Measurements from ENCODE around the gene PRRG1. TPM values are rescaled to one million over a fixed set of nuclear protein-coding genes. Genes with fewer than 3 reads are reported as not detected.
"Not testable (repeated sequence)": the region's sequence is repeated elsewhere in the genome, so short reads cannot be mapped to it uniquely, and the experiment has no call there.

Gene PRRG1
- total and polyA plus RNA-seq, 9 donors = 3.3 to 11.1 (median 8.3) TPM

DNA sequence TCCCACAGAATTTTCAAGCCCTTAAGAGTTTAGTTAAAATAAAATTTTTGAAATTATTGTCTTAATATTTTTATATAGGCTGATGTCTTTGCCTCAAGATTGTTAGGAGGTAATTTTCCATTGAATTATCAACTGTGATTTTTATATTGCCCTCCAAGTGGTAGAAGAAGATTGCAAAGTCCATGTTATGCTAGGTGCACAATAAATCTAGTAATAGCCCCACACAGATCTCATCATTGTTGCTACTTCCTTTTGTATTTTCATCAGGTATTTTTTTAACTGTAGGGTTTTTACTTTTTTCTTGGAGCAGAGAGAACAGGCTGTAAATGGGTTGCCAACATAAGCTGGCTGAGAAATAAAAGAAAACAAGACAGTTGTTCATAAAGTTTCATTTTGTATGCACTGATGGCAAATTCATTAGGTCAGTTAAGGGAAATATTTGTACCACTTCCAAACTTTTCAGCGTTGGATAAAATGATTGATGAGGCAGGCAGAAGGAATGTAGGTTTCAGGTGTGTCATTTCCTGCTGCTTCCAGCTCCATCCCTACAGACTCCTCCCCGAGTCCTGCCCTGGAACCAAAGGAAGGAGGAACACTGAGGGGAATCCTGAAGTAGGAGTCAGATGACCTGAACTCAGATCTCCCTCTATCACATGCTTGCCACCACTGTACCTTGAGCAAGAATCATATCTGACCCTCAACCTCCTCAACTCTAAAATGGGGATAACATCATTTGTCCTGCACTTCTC is 105.5 kb downstream of the PRRG1 start:
- WGBS, 3 donors = 31 to 33% (median 32%) methylated on average over 2 of the region's 2 CpGs
- Histone ChIP-seq H3K9me3 (no peaks in the 10 kb centered on the region), H3K4me1 (ENCODE audit: insufficient read depth) (no peaks in the 10 kb centered on the region), H3K36me3 (no peaks in the 10 kb centered on the region), H3K27ac (no peak overlapping the region), H3K4me3 (no peak overlapping the region), H3K27me3 (no peaks in the 10 kb centered on the region)
- no peak for DNase-seq
- TF ChIP-seq EP300 (IDR thresholded peaks at IDR 0.05) (no peak), POLR2A (IDR thresholded peaks at IDR 0.05) (no peak)
- TF ChIP-seq, protein P1, sequence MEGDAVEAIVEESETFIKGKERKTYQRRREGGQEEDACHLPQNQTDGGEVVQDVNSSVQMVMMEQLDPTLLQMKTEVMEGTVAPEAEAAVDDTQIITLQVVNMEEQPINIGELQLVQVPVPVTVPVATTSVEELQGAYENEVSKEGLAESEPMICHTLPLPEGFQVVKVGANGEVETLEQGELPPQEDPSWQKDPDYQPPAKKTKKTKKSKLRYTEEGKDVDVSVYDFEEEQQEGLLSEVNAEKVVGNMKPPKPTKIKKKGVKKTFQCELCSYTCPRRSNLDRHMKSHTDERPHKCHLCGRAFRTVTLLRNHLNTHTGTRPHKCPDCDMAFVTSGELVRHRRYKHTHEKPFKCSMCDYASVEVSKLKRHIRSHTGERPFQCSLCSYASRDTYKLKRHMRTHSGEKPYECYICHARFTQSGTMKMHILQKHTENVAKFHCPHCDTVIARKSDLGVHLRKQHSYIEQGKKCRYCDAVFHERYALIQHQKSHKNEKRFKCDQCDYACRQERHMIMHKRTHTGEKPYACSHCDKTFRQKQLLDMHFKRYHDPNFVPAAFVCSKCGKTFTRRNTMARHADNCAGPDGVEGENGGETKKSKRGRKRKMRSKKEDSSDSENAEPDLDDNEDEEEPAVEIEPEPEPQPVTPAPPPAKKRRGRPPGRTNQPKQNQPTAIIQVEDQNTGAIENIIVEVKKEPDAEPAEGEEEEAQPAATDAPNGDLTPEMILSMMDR (IDR thresholded peaks at IDR 0.05) = no peak
- intact Hi-C loops (cut with DNase I) = no loop called here

DNA sequence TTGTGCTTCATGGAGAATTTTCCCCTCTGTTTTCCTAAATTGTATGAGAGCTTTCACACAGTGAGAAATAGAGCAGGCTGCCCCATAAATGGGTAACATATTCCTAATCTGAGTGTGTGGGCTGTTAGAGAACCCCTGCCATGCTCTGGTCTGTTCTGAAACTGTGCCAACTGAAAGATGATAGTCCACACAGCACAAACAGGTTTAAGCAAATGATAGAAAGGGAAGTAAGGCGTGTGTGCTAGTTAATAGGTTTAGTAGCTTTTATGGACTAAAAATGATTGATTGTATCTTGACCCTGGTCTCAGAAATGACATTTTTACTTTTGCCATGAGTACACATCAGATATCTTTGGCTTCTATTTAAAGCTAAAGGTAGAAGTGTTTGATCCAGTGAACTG is 106.2 kb downstream of the PRRG1 start:
- TF ChIP-seq EP300 (IDR thresholded peaks at IDR 0.05) = no peak
- Histone ChIP-seq H3K27me3 (no peaks in the 10 kb centered on the region), H3K9me3 (no peaks in the 10 kb centered on the region), H3K4me1 (ENCODE audit: insufficient read depth) (no peaks in the 10 kb centered on the region), H3K4me3 (no peak overlapping the region), H3K36me3 (no peaks in the 10 kb centered on the region), H3K27ac (no peak overlapping the region)
- 55 to 70% (median 67%) methylated on average over 1 of the region's 1 CpG for WGBS, 3 donors
- intact Hi-C loops (cut with DNase I) = no loop called here
- DNase-seq = no peak

DNA sequence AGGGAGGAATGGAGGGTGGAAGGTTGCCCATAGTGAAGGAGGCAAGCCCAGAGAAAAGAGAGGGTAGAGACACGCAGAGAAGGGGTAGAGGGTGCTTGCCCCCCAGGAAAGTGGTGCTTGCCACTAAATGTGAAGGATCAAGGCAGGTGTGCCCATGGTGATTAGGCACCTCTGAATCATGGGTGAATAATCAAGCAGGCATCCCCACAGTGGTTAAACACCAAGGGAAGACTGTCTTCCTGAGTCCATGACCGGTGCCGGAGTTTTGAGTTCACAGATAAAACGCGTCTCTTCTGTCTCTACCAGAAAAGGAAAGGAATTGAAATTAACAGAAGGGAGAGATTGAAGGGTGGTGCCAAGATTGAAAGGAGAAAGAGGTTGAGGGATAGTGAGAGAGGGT is 111.1 kb downstream of the PRRG1 start:
- not testable (repeated sequence) for H3K36me3 ChIP-seq
- 90 to 93% (median 90%) methylated on average over 5 of the region's 5 CpGs for WGBS, 3 donors

DNA sequence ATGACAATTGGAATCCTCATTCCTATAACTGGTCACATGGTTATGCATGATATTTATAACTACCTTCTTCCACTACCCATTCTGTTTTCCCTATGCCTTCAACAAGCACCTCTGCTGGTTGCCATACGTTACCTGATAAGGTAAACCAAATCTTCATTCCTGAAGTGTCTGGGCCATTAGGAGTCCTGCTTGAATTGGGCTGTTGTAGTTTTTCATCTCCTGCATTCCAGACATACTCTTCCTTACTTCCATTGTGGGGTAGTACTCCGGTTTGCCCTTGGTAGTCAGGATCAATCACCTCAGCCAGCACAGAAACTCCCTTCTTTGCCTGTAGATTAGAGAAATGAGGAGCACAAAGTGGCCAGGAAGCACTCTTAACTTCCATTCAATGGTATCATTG is 113.2 kb downstream of the PRRG1 start:
- no peak overlapping the region for H3K27ac ChIP-seq
- no peaks in the 10 kb centered on the region for H3K27me3 ChIP-seq
- H3K4me3 ChIP-seq = no peak overlapping the region
- no peaks in the 10 kb centered on the region for H3K36me3 ChIP-seq
- H3K4me1 ChIP-seq (ENCODE audit: insufficient read depth) = no peaks in the 10 kb centered on the region
- intact Hi-C loops (cut with DNase I) = no loop called here
- 60 to 74% (median 69%) methylated on average over 2 of the region's 2 CpGs for WGBS, 3 donors
- DNase-seq = no peak
- TF ChIP-seq POLR2A (IDR thresholded peaks at IDR 0.05) (no peak), EP300 (IDR thresholded peaks at IDR 0.05) (no peak)
- TF ChIP-seq, protein P1 (IDR thresholded peaks at IDR 0.05) = no peak
- no peaks in the 10 kb centered on the region for H3K9me3 ChIP-seq

More for the DNA sequence above, 111.1 kb downstream of the PRRG1 start:
- H3K27ac ChIP-seq; H3K4me1 ChIP-seq (ENCODE audit: insufficient read depth); intact Hi-C loops (cut with DNase I); H3K9me3 ChIP-seq; DNase-seq; H3K4me3 ChIP-seq; H3K27me3 ChIP-seq: not testable (repeated sequence)

DNA sequence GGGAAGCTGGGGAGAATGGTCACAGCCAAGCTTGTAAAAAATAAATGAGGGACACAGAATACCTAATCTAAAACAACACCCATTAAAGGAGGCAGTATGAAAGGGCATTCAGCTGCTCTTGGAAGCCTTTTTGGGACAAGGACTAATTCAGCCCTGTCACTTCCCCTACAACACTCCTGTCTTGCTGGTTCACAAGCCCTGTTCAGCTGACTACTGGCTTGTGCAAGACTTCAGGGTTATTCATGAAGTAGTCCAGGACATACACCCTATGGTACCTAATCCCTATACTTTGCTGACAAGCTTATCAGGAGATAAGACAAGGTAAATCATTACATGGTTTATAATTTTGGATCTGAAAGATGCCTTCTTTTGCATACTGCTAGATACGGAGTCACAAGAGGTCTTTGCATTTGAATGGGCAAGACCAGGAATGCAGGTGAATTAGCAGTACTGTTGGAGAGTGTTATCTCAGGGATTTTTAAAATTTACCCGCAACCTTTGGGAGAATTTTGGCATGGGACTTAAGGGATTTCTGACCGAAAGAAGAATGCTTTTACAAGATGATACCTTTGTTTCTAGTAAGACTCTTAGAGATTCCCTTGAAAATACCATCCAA is 119.1 kb downstream of the PRRG1 start:
- Histone ChIP-seq H3K9me3 (no peaks in the 10 kb centered on the region), H3K27me3 (no peaks in the 10 kb centered on the region), H3K36me3 (no peaks in the 10 kb centered on the region), H3K27ac (no peak overlapping the region), H3K4me3 (no peak overlapping the region), H3K4me1 (ENCODE audit: insufficient read depth) (no peaks in the 10 kb centered on the region)
- no peak for TF ChIP-seq EP300 (IDR thresholded peaks at IDR 0.05)
- TF ChIP-seq, protein P1 (IDR thresholded peaks at IDR 0.05) = no peak
- TF ChIP-seq POLR2A (IDR thresholded peaks at IDR 0.05) = no peak
- intact Hi-C loops (cut with DNase I) = no loop called here
- WGBS, 3 donors = 64 to 69% (median 68%) methylated on average over 3 of the region's 3 CpGs
- DNase-seq = no peak

All from ovary (tissue), 9 donors.